Body of pancreas (tissue), 4 donors: ENCODE measurements around the gene EGR4. TPM values are rescaled to one million over a fixed set of nuclear protein-coding genes. Genes with fewer than 3 reads are reported as not detected.

ENCODE experiments used
- ATAC-seq: fragments of 150-250 bp; one replicate; pipeline ENCODE4 v1.9.1; 2016
- DNase-seq, 4 donors: peaks; one replicate each; pipeline ENCODE4 v3.0.0-alpha.2; 2019
- H3K27ac ChIP-seq, 4 donors: fragments of 200-600 bp; sonication (generic); 1 replicate in 3 of 4; 2 replicates in 1 of 4; pipeline versions ENCODE4 v1.5.1 to v1.6.1; 2016 to 2019; ENCODE audit warnings: mild to moderate bottlenecking in 1 of 4, mixed read lengths in 1 of 4, moderate library complexity in 1 of 4
- H3K27me3 ChIP-seq, 2 donors: fragments of 200-600 bp; sonication (generic); one replicate each; pipeline ENCODE4 v1.6.0; 2016; ENCODE audit warnings: mild to moderate bottlenecking in 1 of 2
- H3K36me3 ChIP-seq, 2 donors: fragments of 200-600 bp; sonication (generic); replicated peaks in 1 of 2; 2 replicates each; pipeline ENCODE4 v1.5.1; 2016; ENCODE audit warnings: low read depth in 2 of 2; ENCODE audit not compliant: insufficient read depth in 1 of 2
- H3K4me1 ChIP-seq: fragments of 200-600 bp; sonication (generic); one replicate; pipeline ENCODE4 v1.6.0; 2016
- H3K4me3 ChIP-seq, 2 donors: fragments of 200-600 bp; sonication (generic); 1 replicate in 1 of 2; 2 replicates in 1 of 2; pipeline ENCODE4 v1.5.1; 2016 to 2019
- H3K9me3 ChIP-seq, 3 donors: fragments of 200-600 bp; sonication (generic); 1 replicate in 2 of 3; 2 replicates in 1 of 3; pipeline ENCODE4 v1.5.1; 2016
- POLR2A ChIP-seq, 3 donors: fragments of 450-650 bp; IDR thresholded peaks; one replicate each; pipeline ENCODE4 v1.6.1; 2016; ENCODE audit warnings: antibody characterized with exemption in 3 of 3, mild to moderate bottlenecking in 2 of 3
- WGBS, 2 donors: methylation state at CpG; one replicate each; pipeline ENCODE4 v1.1.5; 2017; 5-methylcytosine and 5-hydroxymethylcytosine counted together
- intact Hi-C: fragments of 100-400 bp; cut with DNase I; formaldehyde crosslinking; loops from one replicate; pipeline ENCODE4 v1.15.1; 2023
- total RNA-seq, 2 donors: library from RNA; depleted of rRNA; stranded (reverse); fragments of >200 nt; gene quantifications; one replicate each; pipeline ENCODE4 v1.1.0, GENCODE V29; 2016
- TF ChIP-seq, protein P1 (sequence below), 7 experiments: fragments of 450-650 bp in 4 of 7; fragments of 200-600 bp in 3 of 7; sonication (generic) in 3 of 7; IDR thresholded peaks; one replicate each; pipeline ENCODE4 v1.5.1; 2016 to 2019; ENCODE audit warnings: antibody characterized with exemption in 7 of 7

The EGR4 gene
- total RNA-seq, 2 donors from 2014 or later, result not detected

DNA sequence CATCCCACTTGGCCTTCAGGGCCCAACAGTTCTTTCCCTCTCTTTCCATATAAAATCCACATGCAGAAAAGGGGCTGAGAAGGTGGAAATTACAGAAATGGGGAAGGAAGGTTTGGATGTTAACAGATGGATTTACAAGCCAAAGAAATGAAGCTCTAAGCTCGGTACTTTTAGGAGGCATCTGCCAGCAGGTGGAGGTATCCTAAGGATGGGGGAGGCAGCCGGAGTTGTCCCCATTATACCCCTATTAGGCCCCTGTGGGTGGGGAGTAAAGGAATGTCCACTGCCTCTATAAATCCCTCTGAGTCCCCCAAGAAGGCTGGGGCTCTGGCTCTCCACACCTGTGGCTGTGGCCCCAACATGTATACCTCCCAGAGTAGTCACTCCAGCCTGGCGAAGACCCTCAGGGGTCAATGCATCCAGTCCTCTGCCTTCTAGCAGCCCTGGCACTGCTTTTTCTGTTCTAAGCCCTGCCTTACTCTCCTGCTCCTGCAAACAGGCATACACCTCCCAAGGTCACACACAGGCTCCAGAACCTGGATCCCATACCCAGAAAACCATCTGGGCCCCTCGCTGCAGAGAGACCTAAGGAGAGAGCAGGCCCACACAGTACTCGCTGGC lies 10.3 kb downstream of the EGR4 start:
- ATAC-seq, result no peak
- H3K4me3 ChIP-seq, result no peak overlapping the region
- H3K36me3 ChIP-seq, result no peaks in the 10 kb centered on the region
- H3K27ac ChIP-seq, result no peak overlapping the region
- TF ChIP-seq, protein P1, sequence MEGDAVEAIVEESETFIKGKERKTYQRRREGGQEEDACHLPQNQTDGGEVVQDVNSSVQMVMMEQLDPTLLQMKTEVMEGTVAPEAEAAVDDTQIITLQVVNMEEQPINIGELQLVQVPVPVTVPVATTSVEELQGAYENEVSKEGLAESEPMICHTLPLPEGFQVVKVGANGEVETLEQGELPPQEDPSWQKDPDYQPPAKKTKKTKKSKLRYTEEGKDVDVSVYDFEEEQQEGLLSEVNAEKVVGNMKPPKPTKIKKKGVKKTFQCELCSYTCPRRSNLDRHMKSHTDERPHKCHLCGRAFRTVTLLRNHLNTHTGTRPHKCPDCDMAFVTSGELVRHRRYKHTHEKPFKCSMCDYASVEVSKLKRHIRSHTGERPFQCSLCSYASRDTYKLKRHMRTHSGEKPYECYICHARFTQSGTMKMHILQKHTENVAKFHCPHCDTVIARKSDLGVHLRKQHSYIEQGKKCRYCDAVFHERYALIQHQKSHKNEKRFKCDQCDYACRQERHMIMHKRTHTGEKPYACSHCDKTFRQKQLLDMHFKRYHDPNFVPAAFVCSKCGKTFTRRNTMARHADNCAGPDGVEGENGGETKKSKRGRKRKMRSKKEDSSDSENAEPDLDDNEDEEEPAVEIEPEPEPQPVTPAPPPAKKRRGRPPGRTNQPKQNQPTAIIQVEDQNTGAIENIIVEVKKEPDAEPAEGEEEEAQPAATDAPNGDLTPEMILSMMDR (IDR thresholded peaks at IDR 0.05), result no peak
- no peak for TF ChIP-seq POLR2A (IDR thresholded peaks at IDR 0.05)
- H3K9me3 ChIP-seq, result no peaks in the 10 kb centered on the region
- no peak for DNase-seq
- peaks cover 19% of the 10 kb centered on the region for H3K4me1 ChIP-seq
- 47 to 54% methylated on average over 4 to 5 of the region's 5 CpGs for WGBS, 2 donors
- no peaks in the 10 kb centered on the region for H3K27me3 ChIP-seq
- intact Hi-C loops, result no loop called here

- H3K4me3 ChIP-seq, result no peak overlapping the region
- no peaks in the 10 kb centered on the region for H3K27me3 ChIP-seq
- peaks cover 19% of the 10 kb centered on the region for H3K4me1 ChIP-seq
- DNase-seq, result no peak
- intact Hi-C loops, result no loop called here
- H3K9me3 ChIP-seq, result no peaks in the 10 kb centered on the region
- H3K27ac ChIP-seq, result no peak overlapping the region
- TF ChIP-seq POLR2A (IDR thresholded peaks at IDR 0.05), result no peak
- TF ChIP-seq, protein P1 (IDR thresholded peaks at IDR 0.05), result no peak
- no peak for ATAC-seq
- no peaks in the 10 kb centered on the region for H3K36me3 ChIP-seq
Measured at GRCh38 chr2:73281244-73281643, 12.1 kb downstream of the EGR4 start.

DNA sequence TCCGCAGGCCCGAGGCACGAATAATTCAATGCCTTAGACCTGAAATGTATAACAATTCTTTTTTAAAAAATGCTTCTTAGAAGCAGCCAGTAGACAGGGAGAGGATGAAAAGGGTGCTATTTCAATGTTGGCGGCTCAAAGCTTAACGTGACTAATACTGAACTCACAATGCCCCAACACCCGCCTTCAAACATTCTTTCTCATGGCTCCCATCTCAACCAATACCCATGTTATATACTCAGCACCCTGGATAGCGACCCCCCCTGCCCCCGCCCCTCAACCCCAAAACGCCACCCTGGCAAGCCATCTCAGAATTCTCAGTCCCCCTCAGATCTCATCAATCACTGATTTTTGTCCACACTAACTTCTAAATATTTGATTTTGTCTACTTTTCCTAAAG lies 13.5 kb downstream of the EGR4 start:
- TF ChIP-seq POLR2A (IDR thresholded peaks at IDR 0.05), result no peak
- TF ChIP-seq, protein P1 (IDR thresholded peaks at IDR 0.05), result no peak

GRCh38 chr2:73272270-73272669 lies 21.1 kb downstream of the EGR4 start:
- peaks cover 0 to 7% of the 10 kb centered on the region in 2 donors for H3K27me3 ChIP-seq
- H3K4me1 ChIP-seq, result peaks cover 9% of the 10 kb centered on the region
- peaks cover 0 to 4% (median 0%) of the 10 kb centered on the region in 3 donors for H3K9me3 ChIP-seq
- ATAC-seq, result no peak
- WGBS, 2 donors, result 89 to 100% methylated on average over 1 of the region's 1 CpG
- H3K4me3 ChIP-seq, result no peak overlapping the region
- no peak for TF ChIP-seq POLR2A (IDR thresholded peaks at IDR 0.05)
- TF ChIP-seq, protein P1 (IDR thresholded peaks at IDR 0.05), result no peak
- DNase-seq, result no peak
- intact Hi-C loops, result no loop called here
- H3K27ac ChIP-seq, result no peak overlapping the region
- no peaks in the 10 kb centered on the region for H3K36me3 ChIP-seq

More for the DNA sequence above, 13.5 kb downstream of the EGR4 start:
- no peaks in the 10 kb centered on the region for H3K36me3 ChIP-seq
- peaks cover 14% of the 10 kb centered on the region for H3K4me1 ChIP-seq
- no peak overlapping the region for H3K27ac ChIP-seq
- WGBS, 2 donors, result 81 to 87% methylated on average over 9 of the region's 9 CpGs
- no peak overlapping the region for H3K4me3 ChIP-seq
- ATAC-seq (no peak), DNase-seq (no peak)
- intact Hi-C loops, result no loop called here
- no peaks in the 10 kb centered on the region for H3K9me3 ChIP-seq
- no peaks in the 10 kb centered on the region for H3K27me3 ChIP-seq
